Liver (tissue), 9 donors: ENCODE measurements around the gene FGB. TPM values are rescaled to one million over a fixed set of nuclear protein-coding genes. Genes with fewer than 3 reads are reported as not detected.

Source experiments
- DNase-seq: peaks from one replicate; pipeline ENCODE4 v3.0.0-alpha.2; 2017; ENCODE audit warnings: low spot score
- H3K27ac ChIP-seq, 2 donors: one replicate each; pipeline ENCODE4 v1.7.0; 2013; ENCODE audit warnings: inconsistent platforms in 2 of 2, low read length in 2 of 2, control low read depth in 1 of 2, low read depth in 1 of 2, mild to moderate bottlenecking in 1 of 2
- H3K27me3 ChIP-seq, 4 donors: one replicate each; pipeline versions ENCODE4 v1.6.1 to v1.7.0; 2013; ENCODE audit warnings: low read length in 3 of 4, inconsistent platforms in 1 of 4, mild to moderate bottlenecking in 1 of 4, moderate library complexity in 1 of 4; ENCODE audit not compliant: control insufficient read depth in 4 of 4, insufficient read depth in 4 of 4
- H3K36me3 ChIP-seq, 4 donors: one replicate each; pipeline versions ENCODE4 v1.6.1 to v1.7.0; 2013; ENCODE audit warnings: low read length in 3 of 4, mild to moderate bottlenecking in 3 of 4, low read depth in 1 of 4, moderate library complexity in 1 of 4; ENCODE audit not compliant: control insufficient read depth in 4 of 4, insufficient read depth in 3 of 4
- H3K4me1 ChIP-seq, 4 donors: one replicate each; pipeline versions ENCODE4 v1.6.1 to v1.7.0; 2013; ENCODE audit warnings: low read length in 3 of 4, mild to moderate bottlenecking in 3 of 4, moderate library complexity in 1 of 4; ENCODE audit not compliant: control insufficient read depth in 4 of 4, insufficient read depth in 4 of 4
- H3K4me3 ChIP-seq, 3 donors: one replicate each; pipeline versions ENCODE4 v1.6.1 to v1.7.0; 2013; ENCODE audit warnings: low read length in 3 of 3, control low read depth in 1 of 3, low read depth in 1 of 3, mild to moderate bottlenecking in 1 of 3
- H3K9ac ChIP-seq, 2 donors: one replicate each; pipeline ENCODE4 v1.7.0; 2013; ENCODE audit warnings: low read length in 2 of 2, mild to moderate bottlenecking in 2 of 2, moderate library complexity in 2 of 2, control low read depth in 1 of 2, low read depth in 1 of 2
- H3K9me3 ChIP-seq, 4 donors: one replicate each; pipeline versions ENCODE4 v1.6.1 to v1.7.0; 2013; ENCODE audit warnings: low read length in 3 of 4; ENCODE audit not compliant: control insufficient read depth in 4 of 4
- CTCF ChIP-seq: fragments of 150-350 bp; IDR thresholded peaks from 2 replicates; pipeline ENCODE4 v1.5.1; 2017; ENCODE audit warnings: improper control_type of control experiment, low read depth, low read length; ENCODE audit not compliant: missing input control
- EGR1 ChIP-seq, 2 donors: IDR thresholded peaks; 2 replicates each; pipeline ENCODE4 v1.6.1; 2016 to 2018; ENCODE audit warnings: antibody characterized with exemption in 2 of 2, low read depth in 2 of 2
- FOXA2 ChIP-seq: IDR thresholded peaks from 2 replicates; pipeline ENCODE4 v1.6.1; 2016; ENCODE audit warnings: antibody characterized with exemption
- GABPA ChIP-seq, 2 donors: IDR thresholded peaks in 1 of 2; conservative IDR thresholded peaks in 1 of 2; 2 replicates each; pipeline ENCODE4 v1.6.1; 2016; ENCODE audit warnings: antibody characterized with exemption in 2 of 2, mild to moderate bottlenecking in 1 of 2, moderate library complexity in 1 of 2
- HNF4A ChIP-seq, 2 donors: conservative IDR thresholded peaks; 2 replicates each; pipeline ENCODE4 v1.6.1; 2016; ENCODE audit warnings: antibody characterized with exemption in 2 of 2, mild to moderate bottlenecking in 2 of 2
- HNF4G ChIP-seq: IDR thresholded peaks from 2 replicates; pipeline ENCODE4 v1.6.1; 2016; ENCODE audit warnings: antibody characterized with exemption
- JUND ChIP-seq, 2 donors: IDR thresholded peaks; 2 replicates each; pipeline ENCODE4 v1.6.1; 2016; ENCODE audit warnings: antibody characterized with exemption in 2 of 2
- NR2F2 ChIP-seq: IDR thresholded peaks from 2 replicates; pipeline ENCODE4 v1.6.1; 2016; ENCODE audit warnings: antibody characterized with exemption
- REST ChIP-seq: IDR thresholded peaks from 2 replicates; pipeline ENCODE4 v1.6.1; 2016; ENCODE audit warnings: antibody characterized with exemption, mild to moderate bottlenecking
- RXRA ChIP-seq, 2 donors: IDR thresholded peaks; 2 replicates each; pipeline ENCODE4 v1.6.1; 2017 to 2018; ENCODE audit warnings: antibody characterized with exemption in 2 of 2, mild to moderate bottlenecking in 1 of 2
- SP1 ChIP-seq: IDR thresholded peaks from 2 replicates; pipeline ENCODE4 v1.6.1; 2018; ENCODE audit warnings: antibody characterized with exemption, mild to moderate bottlenecking
- TAF1 ChIP-seq: conservative IDR thresholded peaks from 2 replicates; pipeline ENCODE4 v1.6.1; 2016; ENCODE audit warnings: antibody characterized with exemption, mild to moderate bottlenecking
- YY1 ChIP-seq: IDR thresholded peaks from 2 replicates; pipeline ENCODE4 v1.6.1; 2016; ENCODE audit warnings: antibody characterized with exemption, mild to moderate bottlenecking
- ZBTB33 ChIP-seq: IDR thresholded peaks from 2 replicates; pipeline ENCODE4 v1.6.1; 2016; ENCODE audit warnings: antibody characterized with exemption
- WGBS: extraction: QIAGEN DNeasy Blood & Tissue Kit; methylation state at CpG from one replicate; pipeline ENCODE4 v1.1.7; 2013; 5-methylcytosine and 5-hydroxymethylcytosine counted together
- polyA plus RNA-seq, 2 donors: library from polyadenylated mRNA; stranded (reverse) in 1 of 2; unstranded in 1 of 2; fragments of 200-250 nt in 1 of 2; fragments of >200 nt in 1 of 2; fragmentation: Nextera tagmentation in 1 of 2; extraction: Ambion mirVana in 1 of 2; gene quantifications; one replicate each; pipeline versions ENCODE4 v1.2.1 to v1.2.3, GENCODE V29; 2013 to 2015
- total RNA-seq, 2 donors: library from RNA; depleted of rRNA; stranded (reverse); fragments of >200 nt; gene quantifications; one replicate each; pipeline ENCODE4 v1.2.3, GENCODE V29; 2014
- TF ChIP-seq, protein P1 (sequence below): IDR thresholded peaks from 2 replicates; pipeline ENCODE4 v1.6.1; 2016; ENCODE audit warnings: antibody characterized with exemption
- donor health status: healthy.
- donor health status: healthy.
- donor health status: healthy.
- donor health status: healthy.
- donor health status: healthy.

Gene FGB
- total and polyA plus RNA-seq, 4 donors, result 11,318 to 21,431 (median 15,382) TPM

GRCh38 chr4:154608361-154609252, 45.8 kb downstream of the FGB start:
- Histone ChIP-seq H3K4me3 (peak overlapping the region; percentile 51 to 89 (median 87)), H3K4me1 (peaks cover 3 to 30% (median 6%) of the 10 kb centered on the region in 4 donors), H3K9me3 (no peaks in the 10 kb centered on the region), H3K9ac (peak overlapping the region; percentile 36 to 95), H3K27ac (peak overlapping the region; percentile 27 to 31), H3K27me3 (no peaks in the 10 kb centered on the region), H3K36me3 (peaks cover 2 to 46% (median 31%) of the 10 kb centered on the region in 4 donors)
- WGBS, result 48% methylated on average over 3 of the region's 3 CpGs
- TF ChIP-seq RXRA (IDR thresholded peaks at IDR 0.05) (no peak), CTCF (no peak), YY1 (no peak), SP1 (peak; percentile 13), NR2F2 (no peak), TAF1 (peak; percentile 7), JUND (IDR thresholded peaks at IDR 0.05) (peak in 1 of 2 donors; percentile 13), EGR1 (IDR thresholded peaks at IDR 0.05; ENCODE audit: low read depth in 2 of 2) (no peak)
- TF ChIP-seq, protein P1, sequence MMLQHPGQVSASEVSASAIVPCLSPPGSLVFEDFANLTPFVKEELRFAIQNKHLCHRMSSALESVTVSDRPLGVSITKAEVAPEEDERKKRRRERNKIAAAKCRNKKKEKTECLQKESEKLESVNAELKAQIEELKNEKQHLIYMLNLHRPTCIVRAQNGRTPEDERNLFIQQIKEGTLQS, result no peak
- no peak for DNase-seq

DNA sequence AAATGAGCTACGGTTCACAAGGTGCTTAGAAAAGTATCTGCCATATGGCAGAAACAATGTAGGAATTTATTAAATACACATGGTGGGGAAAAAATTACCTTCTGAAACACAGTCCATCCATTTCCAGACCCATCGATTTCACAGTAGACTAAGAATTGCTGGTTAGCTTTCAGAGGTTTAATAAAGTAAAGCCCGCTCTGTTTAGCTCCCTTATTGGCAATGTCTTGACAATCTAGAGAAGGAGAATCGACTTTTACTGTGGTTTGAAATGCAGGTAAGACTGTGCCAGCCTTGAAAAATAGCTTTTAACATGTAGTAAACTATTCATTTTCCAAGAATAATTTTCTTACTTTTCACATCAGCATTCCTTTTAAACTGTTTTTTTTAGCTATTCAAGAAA, 46.7 kb downstream of the FGB start:
- Histone ChIP-seq H3K4me3 (peak overlapping the region; percentile 51 to 89 (median 87)), H3K4me1 (peaks cover 3 to 36% (median 9%) of the 10 kb centered on the region in 4 donors), H3K36me3 (peaks cover 2 to 43% (median 31%) of the 10 kb centered on the region in 4 donors), H3K27me3 (no peaks in the 10 kb centered on the region), H3K9ac (peak overlapping the region; percentile 83 to 95), H3K9me3 (no peaks in the 10 kb centered on the region), H3K27ac (peak overlapping the region; percentile 17 to 27)
- 43% methylated on average over 4 of the region's 4 CpGs for WGBS
- TF ChIP-seq SP1 (no peak), TAF1 (peak; percentile 22)
- no peak for DNase-seq

DNA sequence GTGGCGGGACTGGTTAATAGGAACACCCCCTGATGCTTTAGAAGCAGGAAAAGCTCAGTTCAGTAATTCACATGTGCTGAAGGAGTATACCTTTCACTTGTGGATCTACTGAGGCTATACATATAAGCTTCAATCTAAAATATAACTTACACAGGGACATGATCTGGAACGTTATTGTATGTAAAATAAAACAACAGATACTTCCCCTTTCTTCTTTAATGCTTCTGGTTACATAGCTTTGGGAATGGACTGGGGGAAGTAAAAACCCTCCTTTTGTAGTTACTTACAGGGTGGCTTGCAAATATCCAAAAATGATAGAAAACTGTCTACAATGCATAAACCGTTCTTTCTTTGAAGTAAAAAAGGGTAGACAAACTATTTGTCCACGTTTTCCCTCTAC, 47.8 kb downstream of the FGB start:
- Histone ChIP-seq H3K4me1 (peaks cover 3 to 38% (median 17%) of the 10 kb centered on the region in 4 donors), H3K36me3 (peaks cover 2 to 39% (median 28%) of the 10 kb centered on the region in 4 donors), H3K9me3 (no peaks in the 10 kb centered on the region), H3K4me3 (peak overlapping the region; percentile 77 to 89 (median 87)), H3K27ac (peak overlapping the region; percentile 47 to 62), H3K9ac (peak overlapping the region; percentile 53 to 95), H3K27me3 (no peaks in the 10 kb centered on the region)
- DNase-seq, result no peak
- 23% methylated on average over 4 of the region's 4 CpGs for WGBS
- no peak for TF ChIP-seq ZBTB33
- TF ChIP-seq GABPA (IDR thresholded peaks at IDR 0.05 in 1 of 2, conservative IDR thresholded peaks at IDR 0.05 in 1 of 2), result no peak
- no peak for TF ChIP-seq JUND (IDR thresholded peaks at IDR 0.05)
- TF ChIP-seq, protein P1, result no peak
- no peak for TF ChIP-seq CTCF
- TF ChIP-seq REST, result no peak
- TF ChIP-seq EGR1 (IDR thresholded peaks at IDR 0.05; ENCODE audit: low read depth in 2 of 2), result no peak
- TF ChIP-seq HNF4G, result no peak
- no peak for TF ChIP-seq HNF4A (conservative IDR thresholded peaks at IDR 0.05)
- no peak for TF ChIP-seq FOXA2
- TF ChIP-seq TAF1, result no peak
